Thyroid gland (tissue), 4 donors: ENCODE results near the gene IQGAP2.

ENCODE experiments used
- POLR2A ChIP-seq, 2 donors: fragments of 450-650 bp; IDR thresholded peaks; one replicate each; pipeline ENCODE4 v1.6.1; 2017; ENCODE audit warnings: antibody characterized with exemption in 2 of 2, mild to moderate bottlenecking in 2 of 2, moderate library complexity in 1 of 2
- TF ChIP-seq, protein P1 (sequence below), 6 experiments: fragments of 200-600 bp in 3 of 6; fragments of 450-650 bp in 3 of 6; sonication (generic) in 3 of 6; IDR thresholded peaks; one replicate each; pipeline ENCODE4 v1.5.1; 2016 to 2019; ENCODE audit warnings: antibody characterized with exemption in 6 of 6, mild to moderate bottlenecking in 2 of 6, inconsistent platforms in 1 of 6, moderate library complexity in 1 of 6

DNA sequence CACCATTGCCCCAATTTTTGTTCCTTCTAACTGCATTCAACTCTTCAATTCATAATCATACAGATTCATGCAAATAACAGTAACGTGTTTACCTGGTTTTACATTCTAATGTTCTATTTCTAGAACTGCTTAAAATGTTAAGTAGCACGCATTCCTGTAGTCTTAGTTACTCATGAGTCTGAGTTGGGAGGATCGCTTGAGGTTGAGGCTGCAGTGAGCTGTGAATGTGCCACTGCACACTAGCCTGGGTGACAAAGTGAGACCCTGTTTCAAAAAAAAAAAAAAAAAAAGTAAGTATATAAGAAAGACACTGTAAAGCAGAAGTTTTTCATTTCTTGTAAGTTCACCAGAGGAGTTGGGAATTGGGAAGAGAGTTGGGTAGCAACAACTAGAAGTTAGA, 114.2 kb downstream of the IQGAP2 start:
- TF ChIP-seq, protein P1, sequence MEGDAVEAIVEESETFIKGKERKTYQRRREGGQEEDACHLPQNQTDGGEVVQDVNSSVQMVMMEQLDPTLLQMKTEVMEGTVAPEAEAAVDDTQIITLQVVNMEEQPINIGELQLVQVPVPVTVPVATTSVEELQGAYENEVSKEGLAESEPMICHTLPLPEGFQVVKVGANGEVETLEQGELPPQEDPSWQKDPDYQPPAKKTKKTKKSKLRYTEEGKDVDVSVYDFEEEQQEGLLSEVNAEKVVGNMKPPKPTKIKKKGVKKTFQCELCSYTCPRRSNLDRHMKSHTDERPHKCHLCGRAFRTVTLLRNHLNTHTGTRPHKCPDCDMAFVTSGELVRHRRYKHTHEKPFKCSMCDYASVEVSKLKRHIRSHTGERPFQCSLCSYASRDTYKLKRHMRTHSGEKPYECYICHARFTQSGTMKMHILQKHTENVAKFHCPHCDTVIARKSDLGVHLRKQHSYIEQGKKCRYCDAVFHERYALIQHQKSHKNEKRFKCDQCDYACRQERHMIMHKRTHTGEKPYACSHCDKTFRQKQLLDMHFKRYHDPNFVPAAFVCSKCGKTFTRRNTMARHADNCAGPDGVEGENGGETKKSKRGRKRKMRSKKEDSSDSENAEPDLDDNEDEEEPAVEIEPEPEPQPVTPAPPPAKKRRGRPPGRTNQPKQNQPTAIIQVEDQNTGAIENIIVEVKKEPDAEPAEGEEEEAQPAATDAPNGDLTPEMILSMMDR (IDR thresholded peaks at IDR 0.05), result no peak
- no peak for TF ChIP-seq POLR2A (IDR thresholded peaks at IDR 0.05)
